NCI-H2081 (cell line): ENCODE results near the gene AP4S1.
"Not testable (repeated sequence)": the region's sequence is repeated elsewhere in the genome, so short reads cannot be mapped to it uniquely, and the experiment has no call there.

ENCODE experiments used
- DNase-seq, 2 experiments: peaks; one replicate each; lab custom pipeline; 2025; lab: John Stamatoyannopoulos, UW

Gene AP4S1

GRCh38 chr14:31043379-31043778 is 17.9 kb downstream of the AP4S1 start:
- no peak for DNase-seq

GRCh38 chr14:31045501-31046080 is 20.1 kb downstream of the AP4S1 start:
- DNase-seq = no peak

- no peak for DNase-seq
Observed at GRCh38 chr14:31047503-31047902, 22.1 kb downstream of the AP4S1 start.

- no peak for DNase-seq
Observed at GRCh38 chr14:31051023-31051422, 25.6 kb downstream of the AP4S1 start.

- no peak for DNase-seq
Observed at GRCh38 chr14:31051511-31051910, 26.1 kb downstream of the AP4S1 start.

GRCh38 chr14:31052905-31053586 is 27.6 kb downstream of the AP4S1 start:
- DNase-seq = not testable (repeated sequence)

- no peak for DNase-seq
Observed at GRCh38 chr14:31057035-31057434, 31.6 kb downstream of the AP4S1 start.

- no peak for DNase-seq
Observed at GRCh38 chr14:31057701-31058364, 32.4 kb downstream of the AP4S1 start.

GRCh38 chr14:31059152-31059924 is 33.9 kb downstream of the AP4S1 start:
- DNase-seq = no peak

- no peak for DNase-seq
Observed at GRCh38 chr14:31060253-31060875, 34.9 kb downstream of the AP4S1 start.

GRCh38 chr14:31062908-31063307 is 37.5 kb downstream of the AP4S1 start:
- not testable (repeated sequence) for DNase-seq

GRCh38 chr14:31068235-31068634 is 42.8 kb downstream of the AP4S1 start:
- no peak for DNase-seq

- no peak for DNase-seq
Observed at GRCh38 chr14:31069343-31069742, 43.9 kb downstream of the AP4S1 start.

- no peak for DNase-seq
Observed at GRCh38 chr14:31070431-31070830, 45.0 kb downstream of the AP4S1 start.

- no peak for DNase-seq
Observed at GRCh38 chr14:31071151-31071550, 45.7 kb downstream of the AP4S1 start.

- no peak for DNase-seq
Observed at GRCh38 chr14:31075144-31075543, 49.7 kb downstream of the AP4S1 start.

- DNase-seq = no peak
Observed at GRCh38 chr14:31078766-31079165, 53.3 kb downstream of the AP4S1 start.

GRCh38 chr14:31080056-31080455 is 54.6 kb downstream of the AP4S1 start:
- no peak for DNase-seq

GRCh38 chr14:31080484-31080883 is 55.0 kb downstream of the AP4S1 start:
- no peak for DNase-seq

- no peak for DNase-seq
Observed at GRCh38 chr14:31083781-31084180, 58.3 kb downstream of the AP4S1 start.

GRCh38 chr14:31084385-31084784 is 58.9 kb downstream of the AP4S1 start:
- no peak for DNase-seq

- DNase-seq = no peak
Observed at GRCh38 chr14:31085027-31085426, 59.6 kb downstream of the AP4S1 start.
